WI38 (cell line): ENCODE data around the gene SZRD1.
A peak's percentile ranks its signal among the peaks of the same experiment; 100 is the strongest.

Experiments used
- H3K4me3 ChIP-seq: 2 replicates; pipeline ENCODE4 v1.5.1; 2011; ENCODE audit warnings: low read depth, mild to moderate bottlenecking, control low read depth, low read length
- TF ChIP-seq, protein P1 (sequence below): IDR thresholded peaks from 2 replicates; pipeline ENCODE4 v1.5.1; 2012; ENCODE audit warnings: low read depth, mild to moderate bottlenecking, control low read depth, low read length

SZRD1 gene

DNA sequence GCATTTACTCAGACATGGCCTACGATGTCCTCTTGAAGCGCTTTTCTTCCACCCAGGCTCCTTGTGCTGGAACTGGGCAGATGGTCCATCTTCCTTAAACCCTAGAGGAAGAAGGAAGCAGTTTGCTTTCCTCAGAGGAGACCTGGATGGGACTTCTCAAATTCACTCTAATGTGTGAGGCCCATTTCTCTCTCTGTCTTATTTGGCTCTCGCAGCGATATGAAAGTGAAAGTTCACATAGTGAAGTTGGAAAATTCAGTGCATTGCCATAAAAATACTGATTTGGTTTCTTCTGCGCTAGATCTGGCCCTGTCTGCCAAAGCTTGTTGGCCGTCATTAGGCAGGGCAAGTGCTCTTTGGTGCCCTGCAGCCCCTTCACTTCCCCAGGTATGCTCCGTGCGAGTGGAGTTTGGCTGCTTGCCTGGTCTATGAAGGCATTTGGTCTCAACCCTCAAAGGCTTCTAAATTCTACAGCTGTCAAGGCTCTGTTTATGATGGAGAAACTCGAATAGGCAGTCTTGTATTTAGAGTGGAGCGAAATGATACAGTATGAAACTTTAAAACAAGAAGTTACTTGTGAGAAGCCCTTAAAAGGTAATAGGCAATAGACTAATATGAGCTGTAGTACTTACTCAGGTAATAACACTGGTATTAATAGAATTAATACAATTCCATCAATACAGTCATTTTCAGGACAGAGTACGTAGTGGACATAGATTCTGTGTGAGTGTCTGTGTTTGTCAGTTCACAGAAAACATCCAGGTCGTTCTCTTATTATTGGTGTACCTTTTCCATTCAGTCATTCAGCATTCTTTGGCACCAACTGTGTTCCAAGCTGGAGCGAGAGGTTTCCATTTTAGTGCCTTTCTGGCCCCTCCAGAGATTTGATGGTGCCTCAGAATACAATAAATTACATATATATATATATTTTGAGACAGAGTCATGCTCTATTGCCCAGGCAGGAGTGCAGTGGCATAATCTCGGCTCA is 20.5 kb downstream of the SZRD1 start:
- peak overlapping the region; percentile 63 for H3K4me3 ChIP-seq
- TF ChIP-seq, protein P1, sequence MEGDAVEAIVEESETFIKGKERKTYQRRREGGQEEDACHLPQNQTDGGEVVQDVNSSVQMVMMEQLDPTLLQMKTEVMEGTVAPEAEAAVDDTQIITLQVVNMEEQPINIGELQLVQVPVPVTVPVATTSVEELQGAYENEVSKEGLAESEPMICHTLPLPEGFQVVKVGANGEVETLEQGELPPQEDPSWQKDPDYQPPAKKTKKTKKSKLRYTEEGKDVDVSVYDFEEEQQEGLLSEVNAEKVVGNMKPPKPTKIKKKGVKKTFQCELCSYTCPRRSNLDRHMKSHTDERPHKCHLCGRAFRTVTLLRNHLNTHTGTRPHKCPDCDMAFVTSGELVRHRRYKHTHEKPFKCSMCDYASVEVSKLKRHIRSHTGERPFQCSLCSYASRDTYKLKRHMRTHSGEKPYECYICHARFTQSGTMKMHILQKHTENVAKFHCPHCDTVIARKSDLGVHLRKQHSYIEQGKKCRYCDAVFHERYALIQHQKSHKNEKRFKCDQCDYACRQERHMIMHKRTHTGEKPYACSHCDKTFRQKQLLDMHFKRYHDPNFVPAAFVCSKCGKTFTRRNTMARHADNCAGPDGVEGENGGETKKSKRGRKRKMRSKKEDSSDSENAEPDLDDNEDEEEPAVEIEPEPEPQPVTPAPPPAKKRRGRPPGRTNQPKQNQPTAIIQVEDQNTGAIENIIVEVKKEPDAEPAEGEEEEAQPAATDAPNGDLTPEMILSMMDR = no peak

DNA sequence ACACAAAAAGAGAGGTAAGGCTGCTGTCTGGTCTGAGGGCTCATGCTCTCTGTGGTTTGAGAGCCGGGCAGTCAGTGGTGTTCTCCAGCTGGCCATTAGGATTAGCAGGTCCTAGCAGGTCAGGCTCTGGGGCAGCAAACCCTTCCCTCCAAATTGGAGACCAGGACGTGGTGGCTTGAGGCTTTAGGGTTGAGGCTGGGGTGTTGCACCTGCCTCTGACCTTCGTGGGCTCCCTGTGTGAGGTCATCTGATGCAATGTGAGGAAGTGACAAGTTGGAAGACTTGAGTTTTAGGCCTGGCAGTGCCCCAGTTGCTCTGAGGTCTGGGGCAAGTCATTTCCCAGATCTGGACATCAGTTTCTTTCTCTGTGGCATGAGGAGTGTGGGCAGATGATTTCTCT is 24.4 kb downstream of the SZRD1 start:
- TF ChIP-seq, protein P1 = no peak

GRCh38 chr1:16392740-16393569 is 25.9 kb downstream of the SZRD1 start:
- TF ChIP-seq, protein P1 = no peak

More for the DNA sequence above, 24.4 kb downstream of the SZRD1 start:
- no peak overlapping the region for H3K4me3 ChIP-seq

GRCh38 chr1:16393570-16394521 is 26.8 kb downstream of the SZRD1 start:
- TF ChIP-seq, protein P1 = no peak
- H3K4me3 ChIP-seq = no peak overlapping the region

More at GRCh38 chr1:16392740-16393569, 25.9 kb downstream of the SZRD1 start:
- H3K4me3 ChIP-seq = no peak overlapping the region

DNA sequence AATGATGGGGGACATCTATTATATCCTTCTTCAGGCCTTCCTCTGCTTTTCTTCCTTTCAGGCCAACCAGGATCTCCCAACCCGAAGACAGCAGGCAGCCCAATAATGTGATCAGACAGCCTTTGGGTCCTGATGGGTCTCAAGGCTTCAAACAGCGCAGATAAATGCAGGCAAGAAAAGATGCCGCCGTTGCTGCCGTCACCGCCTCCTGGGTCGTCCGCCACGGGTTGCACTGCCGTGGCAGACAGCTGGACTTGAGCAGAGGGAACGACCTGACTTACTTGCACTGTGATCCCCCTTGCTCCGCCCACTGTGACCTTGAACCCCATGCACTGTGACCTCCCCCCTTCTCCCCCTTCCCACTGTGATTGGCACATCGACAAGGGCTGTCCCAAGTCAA is 27.9 kb downstream of the SZRD1 start:
- TF ChIP-seq, protein P1 = no peak
- H3K4me3 ChIP-seq = no peak overlapping the region

- TF ChIP-seq, protein P1 = no peak
- H3K4me3 ChIP-seq = no peak overlapping the region
Observed at GRCh38 chr1:16396591-16396990, 29.5 kb downstream of the SZRD1 start.
